Liver (tissue), 3 donors: ENCODE measurements around the gene ILKAP.
"Not testable (repeated sequence)": the region's sequence is repeated elsewhere in the genome, so short reads cannot be mapped to it uniquely, and the experiment has no call there.

Experiments used
- RXRA ChIP-seq, 2 donors: IDR thresholded peaks; 2 replicates each; pipeline ENCODE4 v1.6.1; 2017 to 2018; ENCODE audit warnings: antibody characterized with exemption in 2 of 2, mild to moderate bottlenecking in 1 of 2
- TF ChIP-seq, protein P1 (sequence below): fragments of 150-350 bp; IDR thresholded peaks from 2 replicates; pipeline ENCODE4 v1.5.1; 2017; ENCODE audit warnings: improper control_type of control experiment, low read depth, low read length; ENCODE audit not compliant: missing input control
- TF ChIP-seq, protein P2 (sequence below): IDR thresholded peaks from 2 replicates; pipeline ENCODE4 v1.6.1; 2016; ENCODE audit warnings: antibody characterized with exemption, mild to moderate bottlenecking
- donor health status: healthy.
- donor health status: healthy.

DNA sequence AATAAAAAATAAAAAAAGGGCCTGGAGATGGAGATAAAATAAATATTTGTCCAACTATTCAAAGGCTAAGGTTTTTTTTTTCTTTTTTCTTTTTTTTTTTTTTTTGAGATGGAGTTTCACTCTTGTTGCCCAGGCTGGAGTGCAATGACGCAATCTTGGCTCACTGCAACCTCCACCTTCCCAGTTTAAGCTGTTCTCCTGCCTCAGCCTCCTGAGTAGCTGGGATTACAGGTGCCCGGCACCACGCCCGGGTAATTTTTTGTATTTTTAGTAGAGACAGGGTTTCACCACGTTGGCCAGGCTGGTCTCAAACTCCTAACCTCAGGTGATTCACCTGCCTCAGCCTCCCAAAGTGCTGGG is 32.4 kb downstream of the ILKAP start:
- not testable (repeated sequence) for TF ChIP-seq RXRA (IDR thresholded peaks at IDR 0.05)
- TF ChIP-seq, protein P1, sequence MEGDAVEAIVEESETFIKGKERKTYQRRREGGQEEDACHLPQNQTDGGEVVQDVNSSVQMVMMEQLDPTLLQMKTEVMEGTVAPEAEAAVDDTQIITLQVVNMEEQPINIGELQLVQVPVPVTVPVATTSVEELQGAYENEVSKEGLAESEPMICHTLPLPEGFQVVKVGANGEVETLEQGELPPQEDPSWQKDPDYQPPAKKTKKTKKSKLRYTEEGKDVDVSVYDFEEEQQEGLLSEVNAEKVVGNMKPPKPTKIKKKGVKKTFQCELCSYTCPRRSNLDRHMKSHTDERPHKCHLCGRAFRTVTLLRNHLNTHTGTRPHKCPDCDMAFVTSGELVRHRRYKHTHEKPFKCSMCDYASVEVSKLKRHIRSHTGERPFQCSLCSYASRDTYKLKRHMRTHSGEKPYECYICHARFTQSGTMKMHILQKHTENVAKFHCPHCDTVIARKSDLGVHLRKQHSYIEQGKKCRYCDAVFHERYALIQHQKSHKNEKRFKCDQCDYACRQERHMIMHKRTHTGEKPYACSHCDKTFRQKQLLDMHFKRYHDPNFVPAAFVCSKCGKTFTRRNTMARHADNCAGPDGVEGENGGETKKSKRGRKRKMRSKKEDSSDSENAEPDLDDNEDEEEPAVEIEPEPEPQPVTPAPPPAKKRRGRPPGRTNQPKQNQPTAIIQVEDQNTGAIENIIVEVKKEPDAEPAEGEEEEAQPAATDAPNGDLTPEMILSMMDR, result not testable (repeated sequence)
- TF ChIP-seq, protein P2, sequence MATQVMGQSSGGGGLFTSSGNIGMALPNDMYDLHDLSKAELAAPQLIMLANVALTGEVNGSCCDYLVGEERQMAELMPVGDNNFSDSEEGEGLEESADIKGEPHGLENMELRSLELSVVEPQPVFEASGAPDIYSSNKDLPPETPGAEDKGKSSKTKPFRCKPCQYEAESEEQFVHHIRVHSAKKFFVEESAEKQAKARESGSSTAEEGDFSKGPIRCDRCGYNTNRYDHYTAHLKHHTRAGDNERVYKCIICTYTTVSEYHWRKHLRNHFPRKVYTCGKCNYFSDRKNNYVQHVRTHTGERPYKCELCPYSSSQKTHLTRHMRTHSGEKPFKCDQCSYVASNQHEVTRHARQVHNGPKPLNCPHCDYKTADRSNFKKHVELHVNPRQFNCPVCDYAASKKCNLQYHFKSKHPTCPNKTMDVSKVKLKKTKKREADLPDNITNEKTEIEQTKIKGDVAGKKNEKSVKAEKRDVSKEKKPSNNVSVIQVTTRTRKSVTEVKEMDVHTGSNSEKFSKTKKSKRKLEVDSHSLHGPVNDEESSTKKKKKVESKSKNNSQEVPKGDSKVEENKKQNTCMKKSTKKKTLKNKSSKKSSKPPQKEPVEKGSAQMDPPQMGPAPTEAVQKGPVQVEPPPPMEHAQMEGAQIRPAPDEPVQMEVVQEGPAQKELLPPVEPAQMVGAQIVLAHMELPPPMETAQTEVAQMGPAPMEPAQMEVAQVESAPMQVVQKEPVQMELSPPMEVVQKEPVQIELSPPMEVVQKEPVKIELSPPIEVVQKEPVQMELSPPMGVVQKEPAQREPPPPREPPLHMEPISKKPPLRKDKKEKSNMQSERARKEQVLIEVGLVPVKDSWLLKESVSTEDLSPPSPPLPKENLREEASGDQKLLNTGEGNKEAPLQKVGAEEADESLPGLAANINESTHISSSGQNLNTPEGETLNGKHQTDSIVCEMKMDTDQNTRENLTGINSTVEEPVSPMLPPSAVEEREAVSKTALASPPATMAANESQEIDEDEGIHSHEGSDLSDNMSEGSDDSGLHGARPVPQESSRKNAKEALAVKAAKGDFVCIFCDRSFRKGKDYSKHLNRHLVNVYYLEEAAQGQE, result not testable (repeated sequence)
